WTC11 (cell line): Measurements from ENCODE around the gene YARS1.

Experiments
- CDX4 ChIP-seq: fragments of 250-450 bp; sonication (Bioruptor Pico); IDR thresholded peaks from 2 replicates; pipeline ENCODE4 v1.9.0; 2021; ENCODE audit warnings: moderate library complexity, mild to moderate bottlenecking, inconsistent platforms, borderline replicate concordance
- CTCF ChIP-seq: fragments of 200-600 bp; IDR thresholded peaks from 2 replicates; pipeline ENCODE4 v1.8.0; 2022; ENCODE audit warnings: antibody characterized with exemption
- FOXJ3 ChIP-seq: sonication (generic); formaldehyde crosslinking; IDR thresholded peaks from 2 replicates; pipeline ENCODE4 v1.9.0; 2021; ENCODE audit warnings: missing genetic modification reagents, mild to moderate bottlenecking, borderline replicate concordance
- TCF7 ChIP-seq: sonication (generic); formaldehyde crosslinking; IDR thresholded peaks from 2 replicates; pipeline ENCODE4 v1.8.0; 2022; ENCODE audit warnings: mild to moderate bottlenecking, low read depth, missing genetic modification reagents, moderate library complexity

- TF ChIP-seq CTCF (no peak), FOXJ3 (CRISPR knock-in tag) (no peak), TCF7 (CRISPR knock-in tag) (no peak), CDX4 (CRISPR knock-in tag) (no peak)
Observed at GRCh38 chr1:32798191-32798590, 19.0 kb downstream of the YARS1 start.
